Vagina (tissue), 2 donors: ENCODE measurements around the gene GTPBP4. TPM values are rescaled to one million over a fixed set of nuclear protein-coding genes. Genes with fewer than 3 reads are reported as not detected.

Source experiments
- DNase-seq, 2 donors: peaks; one replicate each; pipeline ENCODE4 v3.0.0-alpha.2; 2017; ENCODE audit errors: extremely low spot score in 2 of 2
- H3K27ac ChIP-seq: fragments of 200-600 bp; sonication (generic); one replicate; pipeline ENCODE4 v1.5.1; 2019
- H3K27me3 ChIP-seq: fragments of 200-600 bp; sonication (generic); one replicate; pipeline ENCODE4 v1.5.1; 2019
- H3K36me3 ChIP-seq, 2 donors: fragments of 200-600 bp; sonication (generic); one replicate each; pipeline ENCODE4 v1.5.1; 2017 to 2019
- H3K4me1 ChIP-seq: fragments of 200-600 bp; sonication (generic); one replicate; pipeline ENCODE4 v1.5.1; 2019
- H3K4me3 ChIP-seq, 2 donors: fragments of 200-600 bp; sonication (generic); 1 replicate in 1 of 2; 2 replicates in 1 of 2; pipeline ENCODE4 v1.5.1; 2016 to 2019
- H3K9me3 ChIP-seq: fragments of 200-600 bp; sonication (generic); one replicate; pipeline ENCODE4 v1.5.1; 2019
- CTCF ChIP-seq, 3 experiments: fragments of 450-650 bp in 2 of 3; fragments of 200-600 bp in 1 of 3; sonication (generic) in 1 of 3; IDR thresholded peaks; one replicate each; pipeline ENCODE4 v1.5.1; 2017 to 2019; ENCODE audit warnings: antibody characterized with exemption in 3 of 3, mild to moderate bottlenecking in 2 of 3, moderate library complexity in 2 of 3
- POLR2A ChIP-seq, 2 donors: fragments of 450-650 bp; IDR thresholded peaks; one replicate each; pipeline ENCODE4 v1.6.1; 2017; ENCODE audit warnings: antibody characterized with exemption in 2 of 2, mild to moderate bottlenecking in 2 of 2, moderate library complexity in 2 of 2
- POLR2AphosphoS5 ChIP-seq, 2 donors: sonication (generic); formaldehyde crosslinking; IDR thresholded peaks; one replicate each; pipeline ENCODE4 v1.9.0; 2017; ENCODE audit warnings: antibody characterized with exemption in 2 of 2, mild to moderate bottlenecking in 2 of 2, low read depth in 1 of 2; ENCODE audit not compliant: insufficient read depth in 1 of 2
- intact Hi-C: fragments of 100-400 bp; cut with DNase I; formaldehyde crosslinking; loops from one replicate; pipeline ENCODE4 v1.15.1; 2023
- total RNA-seq: library from RNA; depleted of rRNA; stranded (reverse); fragments of >200 nt; gene quantifications from one replicate; pipeline ENCODE4 v1.2.3, GENCODE V29; 2016

The GTPBP4 gene
- total RNA-seq, 1 donor from 2014 or later, result 24.8 TPM

GRCh38 chr10:1022413-1022812 is 34.2 kb downstream of the GTPBP4 start:
- H3K4me1 ChIP-seq, result no peaks in the 10 kb centered on the region
- TF ChIP-seq POLR2AphosphoS5 (IDR thresholded peaks at IDR 0.05; ENCODE audit: insufficient read depth in 1 of 2, low read depth in 1 of 2) (no peak), POLR2A (IDR thresholded peaks at IDR 0.05) (no peak), CTCF (IDR thresholded peaks at IDR 0.05) (no peak)
- no peaks in the 10 kb centered on the region for H3K9me3 ChIP-seq
- no peak overlapping the region for H3K4me3 ChIP-seq
- no peak for DNase-seq
- H3K36me3 ChIP-seq, result peaks cover 0 to 16% of the 10 kb centered on the region in 2 donors
- intact Hi-C loops, result no loop called here
- H3K27me3 ChIP-seq, result no peaks in the 10 kb centered on the region
- H3K27ac ChIP-seq, result no peak overlapping the region

GRCh38 chr10:1024103-1024502 is 35.9 kb downstream of the GTPBP4 start:
- Histone ChIP-seq H3K27ac (no peak overlapping the region), H3K4me1 (no peaks in the 10 kb centered on the region), H3K36me3 (peaks cover 0 to 8% of the 10 kb centered on the region in 2 donors), H3K9me3 (no peaks in the 10 kb centered on the region), H3K27me3 (no peaks in the 10 kb centered on the region), H3K4me3 (no peak overlapping the region)
- TF ChIP-seq CTCF (IDR thresholded peaks at IDR 0.05), result no peak
- TF ChIP-seq POLR2A (IDR thresholded peaks at IDR 0.05), result no peak
- no peak for TF ChIP-seq POLR2AphosphoS5 (IDR thresholded peaks at IDR 0.05; ENCODE audit: insufficient read depth in 1 of 2, low read depth in 1 of 2)
- intact Hi-C loops, result no loop called here
- no peak for DNase-seq

GRCh38 chr10:1025683-1026082 is 37.4 kb downstream of the GTPBP4 start, which contains the start of gene IDI2:
TSS of gene IDI2 (minus strand) at chr10:1025859. CDS start at chr10:1024723, 1,136 bp downstream.
- no peak for DNase-seq
- no peak within 1 kb of the TSS for H3K4me3 ChIP-seq
- no peaks in the 10 kb centered on the region for H3K36me3 ChIP-seq
- TF ChIP-seq CTCF (IDR thresholded peaks at IDR 0.05) (no peak), POLR2A (IDR thresholded peaks at IDR 0.05) (no peak), POLR2AphosphoS5 (IDR thresholded peaks at IDR 0.05; ENCODE audit: insufficient read depth in 1 of 2, low read depth in 1 of 2) (no peak)
- H3K9me3 ChIP-seq, result no peaks in the 10 kb centered on the region
- no peaks in the 10 kb centered on the region for H3K27me3 ChIP-seq
- intact Hi-C loops, result no loop called here
- no peak within 1 kb of the TSS for H3K27ac ChIP-seq
- no peaks in the 10 kb centered on the region for H3K4me1 ChIP-seq

GRCh38 chr10:1026578-1026977 is 38.3 kb downstream of the GTPBP4 start:
- DNase-seq, result no peak
- no peaks in the 10 kb centered on the region for H3K36me3 ChIP-seq
- no peak overlapping the region for H3K4me3 ChIP-seq
- no peak overlapping the region for H3K27ac ChIP-seq
- H3K4me1 ChIP-seq, result no peaks in the 10 kb centered on the region
- TF ChIP-seq POLR2A (IDR thresholded peaks at IDR 0.05) (no peak), POLR2AphosphoS5 (IDR thresholded peaks at IDR 0.05; ENCODE audit: insufficient read depth in 1 of 2, low read depth in 1 of 2) (no peak), CTCF (IDR thresholded peaks at IDR 0.05) (no peak)
- H3K9me3 ChIP-seq, result no peaks in the 10 kb centered on the region
- intact Hi-C loops, result no loop called here
- H3K27me3 ChIP-seq, result no peaks in the 10 kb centered on the region

- H3K4me3 ChIP-seq, result no peak overlapping the region
- H3K27ac ChIP-seq, result no peak overlapping the region
- no peaks in the 10 kb centered on the region for H3K36me3 ChIP-seq
- TF ChIP-seq POLR2AphosphoS5 (IDR thresholded peaks at IDR 0.05; ENCODE audit: insufficient read depth in 1 of 2, low read depth in 1 of 2) (no peak), POLR2A (IDR thresholded peaks at IDR 0.05) (no peak), CTCF (IDR thresholded peaks at IDR 0.05) (no peak)
- H3K9me3 ChIP-seq, result no peaks in the 10 kb centered on the region
- peaks cover 6% of the 10 kb centered on the region for H3K4me1 ChIP-seq
- intact Hi-C loops, result no loop called here
- DNase-seq, result no peak
- no peaks in the 10 kb centered on the region for H3K27me3 ChIP-seq
Measured at GRCh38 chr10:1029838-1030237, 41.6 kb downstream of the GTPBP4 start.
